Stimulated activated naive CD4-positive, alpha-beta T cell treated with Interleukin-2 at 50 U/mL for 16 hours (primary cell): ENCODE results near the gene DHRSX.
"Not testable (repeated sequence)": the region's sequence is repeated elsewhere in the genome, so short reads cannot be mapped to it uniquely, and the experiment has no call there.

ENCODE experiments used
- DNase-seq: peaks from one replicate; lab custom pipeline; 2025; lab: John Stamatoyannopoulos, UW

DHRSX gene

GRCh38 chrX:2519638-2520037 lies 18.9 kb upstream of the DHRSX start:
- DNase-seq = not testable (repeated sequence)

GRCh38 chrX:2517055-2517454 lies 16.3 kb upstream of the DHRSX start:
- DNase-seq = no peak

GRCh38 chrX:2516623-2517022 lies 15.8 kb upstream of the DHRSX start:
- no peak for DNase-seq

- DNase-seq = no peak
Measured at GRCh38 chrX:2514131-2514530, 13.4 kb upstream of the DHRSX start.

- DNase-seq = no peak
Measured at GRCh38 chrX:2513121-2513664, 12.4 kb upstream of the DHRSX start.

- DNase-seq = no peak
Measured at GRCh38 chrX:2512501-2512900, 11.7 kb upstream of the DHRSX start.

- DNase-seq = no peak
Measured at GRCh38 chrX:2511326-2511725, 10.6 kb upstream of the DHRSX start.

- DNase-seq = no peak
Measured at GRCh38 chrX:2508648-2509335, 8.0 kb upstream of the DHRSX start.

GRCh38 chrX:2507904-2508627 lies 7.3 kb upstream of the DHRSX start:
- no peak for DNase-seq

GRCh38 chrX:2507196-2507595 lies 6.4 kb upstream of the DHRSX start:
- no peak for DNase-seq

GRCh38 chrX:2505341-2505740 lies 4.6 kb upstream of the DHRSX start:
- not testable (repeated sequence) for DNase-seq

GRCh38 chrX:2504706-2505332 lies 4.0 kb upstream of the DHRSX start:
- no peak for DNase-seq

GRCh38 chrX:2503591-2504500 lies 3.1 kb upstream of the DHRSX start:
- no peak for DNase-seq

- no peak for DNase-seq
Measured at GRCh38 chrX:2502668-2503519, 2.1 kb upstream of the DHRSX start.

GRCh38 chrX:2502120-2502667 lies 1.4 kb upstream of the DHRSX start:
- DNase-seq = no peak

GRCh38 chrX:2501559-2502102 lies 855 bp upstream of the DHRSX start:
- no peak for DNase-seq

- no peak for DNase-seq
Measured at GRCh38 chrX:2500091-2500802, 529 bp downstream of the DHRSX start.

GRCh38 chrX:2499507-2499906 lies 1.3 kb downstream of the DHRSX start:
- DNase-seq = no peak

- no peak for DNase-seq
Measured at GRCh38 chrX:2498781-2499302, 1.9 kb downstream of the DHRSX start.
